ENCODE data around the gene PIK3R2. TPM values are rescaled to one million over a fixed set of nuclear protein-coding genes. Genes with fewer than 3 reads are reported as not detected.

The PIK3R2 gene
- total RNA-seq, 4 donors from 2014 or later, result 14.4 to 33.0 (median 19.8) TPM

GRCh38 chr19:18109341-18109732, 43.6 kb upstream of the PIK3R2 start:
- WGBS, 2 donors, result 58 to 61% methylated on average over 8 to 11 of the region's 12 CpGs
- intact Hi-C loops (cut with DNase I), result no loop called here
- H3K27me3 ChIP-seq, result no peaks in the 10 kb centered on the region
- H3K4me3 ChIP-seq (replicated peaks in 1 of 3), result peak overlapping the region; percentile 71 to 83 (median 73)
- H3K9me3 ChIP-seq, result no peaks in the 10 kb centered on the region
- peaks cover 9 to 11% of the 10 kb centered on the region in 2 donors for H3K4me1 ChIP-seq
- TF ChIP-seq CTCF (IDR thresholded peaks at IDR 0.05) (no peak), POLR2A (IDR thresholded peaks at IDR 0.05) (no peak)
- H3K27ac ChIP-seq, result no peak overlapping the region
- no peak for DNase-seq
- no peaks in the 10 kb centered on the region for H3K36me3 ChIP-seq

- Histone ChIP-seq H3K4me1 (peaks cover 9 to 11% of the 10 kb centered on the region in 2 donors), H3K27me3 (no peaks in the 10 kb centered on the region), H3K9me3 (no peaks in the 10 kb centered on the region), H3K36me3 (no peaks in the 10 kb centered on the region), H3K27ac (peak overlapping the region in 1 of 3 donors; percentile 24), H3K4me3 (replicated peaks in 1 of 3) (peak overlapping the region; percentile 71 to 83 (median 73))
- peak; percentile 50 to 57 for DNase-seq
- intact Hi-C loops (cut with DNase I), result loop anchor here (5.0 kb wide), 1 partner anchor 142 kb away; no protein-coding TSS in a partner anchor
- TF ChIP-seq CTCF (IDR thresholded peaks at IDR 0.05) (no peak), POLR2A (IDR thresholded peaks at IDR 0.05) (peak in 1 of 2 donors; percentile 43)
- WGBS, 2 donors, result 0 to 3% methylated on average over 11 to 12 of the region's 92 CpGs
Measured at GRCh38 chr19:18109733-18110608, 43.0 kb upstream of the PIK3R2 start.

DNA sequence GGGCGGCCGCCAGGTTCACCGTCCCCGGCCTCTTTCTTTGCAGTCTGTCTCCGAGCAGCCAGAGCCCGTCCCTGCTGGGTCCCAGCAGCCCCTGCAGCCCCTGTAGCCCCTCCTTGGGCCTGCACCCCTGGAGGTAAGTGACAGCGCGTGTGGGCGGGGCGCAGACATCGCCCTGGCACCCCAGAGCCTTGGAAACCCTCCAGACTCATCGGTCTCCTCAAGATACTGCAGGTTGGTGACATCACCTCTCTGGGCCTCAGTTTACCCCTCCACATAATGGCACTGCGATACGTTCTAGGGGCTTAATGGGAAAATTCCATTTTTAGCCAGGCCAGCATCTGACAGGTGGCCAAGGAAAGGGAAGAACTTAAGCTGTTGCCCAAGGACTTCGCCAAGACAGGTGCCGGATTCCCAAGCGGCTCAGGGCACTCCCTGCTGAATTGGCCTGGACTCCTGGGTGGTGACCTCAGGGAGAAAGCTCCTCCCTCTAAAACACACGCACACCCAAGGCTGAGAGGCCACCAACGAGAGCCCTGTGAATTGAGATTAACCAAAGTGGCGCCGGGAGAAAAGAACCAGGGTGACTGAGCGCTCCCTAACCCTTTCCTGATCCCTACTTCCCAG, 42.2 kb upstream of the PIK3R2 start:
- Histone ChIP-seq H3K27ac (no peak overlapping the region), H3K4me3 (replicated peaks in 1 of 3) (peak overlapping the region; percentile 71 to 83 (median 73)), H3K9me3 (no peaks in the 10 kb centered on the region), H3K27me3 (no peaks in the 10 kb centered on the region), H3K36me3 (no peaks in the 10 kb centered on the region), H3K4me1 (peaks cover 9 to 11% of the 10 kb centered on the region in 2 donors)
- DNase-seq, result peak in 1 of 2 donors; percentile 19
- TF ChIP-seq POLR2A (IDR thresholded peaks at IDR 0.05) (no peak), CTCF (IDR thresholded peaks at IDR 0.05) (no peak)
- intact Hi-C loops (cut with DNase I), result loop anchor here (5.0 kb wide), 1 partner anchor 142 kb away; no protein-coding TSS in a partner anchor
- 41 to 51% methylated on average over 16 to 19 of the region's 22 CpGs for WGBS, 2 donors

- 32 to 40% methylated on average over 7 to 9 of the region's 9 CpGs for WGBS, 2 donors
- Histone ChIP-seq H3K27ac (no peak overlapping the region), H3K9me3 (no peaks in the 10 kb centered on the region), H3K4me1 (peaks cover 18% of the 10 kb centered on the region in 2 donors), H3K36me3 (no peaks in the 10 kb centered on the region), H3K27me3 (no peaks in the 10 kb centered on the region), H3K4me3 (replicated peaks in 1 of 3) (no peak overlapping the region)
- intact Hi-C loops (cut with DNase I), result loop anchor here (5.0 kb wide), 1 partner anchor 139 kb away; no protein-coding TSS in a partner anchor
- peak; percentile 84 to 89 for DNase-seq
- TF ChIP-seq CTCF (IDR thresholded peaks at IDR 0.05) (peak; percentile 67 to 90 (median 84)), POLR2A (IDR thresholded peaks at IDR 0.05) (no peak)
Measured at GRCh38 chr19:18112989-18113478, 39.9 kb upstream of the PIK3R2 start.
